Testis (tissue), 3 donors: ENCODE data around the gene NRXN3. TPM values are rescaled to one million over a fixed set of nuclear protein-coding genes. Genes with fewer than 3 reads are reported as not detected.
A peak's percentile ranks its signal among the peaks of the same experiment; 100 is the strongest.

Source experiments
- DNase-seq: peaks from one replicate; pipeline ENCODE4 v3.0.0-alpha.2; 2019
- H3K27ac ChIP-seq, 2 donors: fragments of 200-600 bp; sonication (generic); one replicate each; pipeline ENCODE4 v1.5.1; 2019
- H3K27me3 ChIP-seq: fragments of 200-600 bp; sonication (generic); one replicate; pipeline ENCODE4 v1.5.1; 2019
- H3K36me3 ChIP-seq: fragments of 200-600 bp; sonication (generic); one replicate; pipeline ENCODE4 v1.5.1; 2017; ENCODE audit warnings: low read depth; ENCODE audit errors: missing control alignments
- H3K4me1 ChIP-seq: fragments of 200-600 bp; sonication (generic); one replicate; pipeline ENCODE4 v1.5.1; 2019
- H3K4me3 ChIP-seq, 2 donors: fragments of 200-600 bp; sonication (generic); one replicate each; pipeline ENCODE4 v1.5.1; 2017 to 2019
- H3K9me3 ChIP-seq: fragments of 200-600 bp; sonication (generic); one replicate; pipeline ENCODE4 v1.5.1; 2017
- POLR2A ChIP-seq: fragments of 450-650 bp; IDR thresholded peaks from one replicate; pipeline ENCODE4 v1.6.1; 2017; ENCODE audit warnings: antibody characterized with exemption, mild to moderate bottlenecking, moderate library complexity
- WGBS, 2 donors: methylation state at CpG; one replicate each; pipeline ENCODE4 v1.1.5; 2018; 5-methylcytosine and 5-hydroxymethylcytosine counted together
- intact Hi-C: fragments of 100-400 bp; cut with DNase I; formaldehyde crosslinking; loops from one replicate; pipeline ENCODE4 v1.15.1; 2023; ENCODE audit warnings: low total_unique reads
- polyA plus RNA-seq: library from polyadenylated mRNA; stranded (reverse); fragments of 350-450 nt; fragmentation: Illumina TruSeq; extraction: RNeasy Lipid Tissue Mini Kit (QIAGEN cat#74804); gene quantifications from one replicate; pipeline ENCODE4 v1.2.3, GENCODE V29; 2014; ENCODE audit warnings: low read depth, low replicate concordance; ENCODE audit not compliant: insufficient read depth
- total RNA-seq, 2 donors: library from RNA; depleted of rRNA; stranded (reverse); fragments of >200 nt; gene quantifications; one replicate each; pipeline ENCODE4 v1.2.3, GENCODE V29; 2016
- TF ChIP-seq, protein P1 (sequence below), 3 experiments: fragments of 450-650 bp in 2 of 3; fragments of 200-600 bp in 1 of 3; sonication (generic) in 1 of 3; IDR thresholded peaks; one replicate each; pipeline ENCODE4 v1.5.1; 2016 to 2019; ENCODE audit warnings: antibody characterized with exemption in 3 of 3, mild to moderate bottlenecking in 2 of 3, moderate library complexity in 1 of 3

The NRXN3 gene
- total and polyA plus RNA-seq, 3 donors from 2014 or later: 3.5 to 8.0 (median 3.9) TPM

- no peaks in the 10 kb centered on the region for H3K9me3 ChIP-seq
- intact Hi-C loops: no loop called here
- no peaks in the 10 kb centered on the region for H3K27me3 ChIP-seq
- no peak for DNase-seq
- no peaks in the 10 kb centered on the region for H3K36me3 ChIP-seq
- no peaks in the 10 kb centered on the region for H3K4me1 ChIP-seq
- TF ChIP-seq, protein P1, sequence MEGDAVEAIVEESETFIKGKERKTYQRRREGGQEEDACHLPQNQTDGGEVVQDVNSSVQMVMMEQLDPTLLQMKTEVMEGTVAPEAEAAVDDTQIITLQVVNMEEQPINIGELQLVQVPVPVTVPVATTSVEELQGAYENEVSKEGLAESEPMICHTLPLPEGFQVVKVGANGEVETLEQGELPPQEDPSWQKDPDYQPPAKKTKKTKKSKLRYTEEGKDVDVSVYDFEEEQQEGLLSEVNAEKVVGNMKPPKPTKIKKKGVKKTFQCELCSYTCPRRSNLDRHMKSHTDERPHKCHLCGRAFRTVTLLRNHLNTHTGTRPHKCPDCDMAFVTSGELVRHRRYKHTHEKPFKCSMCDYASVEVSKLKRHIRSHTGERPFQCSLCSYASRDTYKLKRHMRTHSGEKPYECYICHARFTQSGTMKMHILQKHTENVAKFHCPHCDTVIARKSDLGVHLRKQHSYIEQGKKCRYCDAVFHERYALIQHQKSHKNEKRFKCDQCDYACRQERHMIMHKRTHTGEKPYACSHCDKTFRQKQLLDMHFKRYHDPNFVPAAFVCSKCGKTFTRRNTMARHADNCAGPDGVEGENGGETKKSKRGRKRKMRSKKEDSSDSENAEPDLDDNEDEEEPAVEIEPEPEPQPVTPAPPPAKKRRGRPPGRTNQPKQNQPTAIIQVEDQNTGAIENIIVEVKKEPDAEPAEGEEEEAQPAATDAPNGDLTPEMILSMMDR (IDR thresholded peaks at IDR 0.05): no peak
- TF ChIP-seq POLR2A: no peak
- 86 to 97% methylated on average over 2 of the region's 2 CpGs for WGBS, 2 donors
- H3K4me3 ChIP-seq: no peak overlapping the region
- no peak overlapping the region for H3K27ac ChIP-seq
Measured at GRCh38 chr14:78992867-78993266, 822.7 kb downstream of the NRXN3 start.

DNA sequence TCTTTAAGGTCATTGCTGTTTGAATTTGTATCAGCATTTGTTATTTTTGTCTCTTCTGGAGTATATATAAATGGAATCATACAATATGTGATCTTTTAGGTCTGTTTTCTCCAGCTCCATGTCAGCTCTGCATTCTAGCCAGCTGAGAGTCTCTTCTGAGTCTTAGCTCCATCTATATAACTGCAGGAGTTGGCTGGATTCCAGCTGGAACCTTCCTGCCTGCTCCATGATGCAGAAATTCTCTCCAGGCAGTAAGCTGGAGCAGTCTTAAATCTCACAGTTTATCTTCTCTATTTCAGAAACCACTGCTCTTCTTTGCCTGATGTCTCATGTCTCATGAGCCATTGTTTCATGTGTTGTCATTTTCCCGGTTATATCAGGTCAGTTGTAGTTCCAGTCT is 827.6 kb downstream of the NRXN3 start:
- WGBS, 2 donors: 53 to 76% methylated on average over 1 of the region's 1 CpG
- Histone ChIP-seq H3K9me3 (no peaks in the 10 kb centered on the region), H3K4me3 (no peak overlapping the region), H3K27me3 (no peaks in the 10 kb centered on the region), H3K4me1 (no peaks in the 10 kb centered on the region), H3K27ac (no peak overlapping the region), H3K36me3 (no peaks in the 10 kb centered on the region)
- peak; percentile 32 for DNase-seq
- TF ChIP-seq, protein P1 (IDR thresholded peaks at IDR 0.05): no peak
- TF ChIP-seq POLR2A: no peak
- intact Hi-C loops: no loop called here

- intact Hi-C loops: no loop called here
- H3K4me1 ChIP-seq: no peaks in the 10 kb centered on the region
- H3K9me3 ChIP-seq: no peaks in the 10 kb centered on the region
- no peaks in the 10 kb centered on the region for H3K36me3 ChIP-seq
- H3K27ac ChIP-seq: no peak overlapping the region
- 78 to 89% methylated on average over 2 of the region's 2 CpGs for WGBS, 2 donors
- H3K4me3 ChIP-seq: no peak overlapping the region
- DNase-seq: no peak
- no peaks in the 10 kb centered on the region for H3K27me3 ChIP-seq
- no peak for TF ChIP-seq POLR2A
- TF ChIP-seq, protein P1 (IDR thresholded peaks at IDR 0.05): no peak
Measured at GRCh38 chr14:79009286-79009685, 839.1 kb downstream of the NRXN3 start.

DNA sequence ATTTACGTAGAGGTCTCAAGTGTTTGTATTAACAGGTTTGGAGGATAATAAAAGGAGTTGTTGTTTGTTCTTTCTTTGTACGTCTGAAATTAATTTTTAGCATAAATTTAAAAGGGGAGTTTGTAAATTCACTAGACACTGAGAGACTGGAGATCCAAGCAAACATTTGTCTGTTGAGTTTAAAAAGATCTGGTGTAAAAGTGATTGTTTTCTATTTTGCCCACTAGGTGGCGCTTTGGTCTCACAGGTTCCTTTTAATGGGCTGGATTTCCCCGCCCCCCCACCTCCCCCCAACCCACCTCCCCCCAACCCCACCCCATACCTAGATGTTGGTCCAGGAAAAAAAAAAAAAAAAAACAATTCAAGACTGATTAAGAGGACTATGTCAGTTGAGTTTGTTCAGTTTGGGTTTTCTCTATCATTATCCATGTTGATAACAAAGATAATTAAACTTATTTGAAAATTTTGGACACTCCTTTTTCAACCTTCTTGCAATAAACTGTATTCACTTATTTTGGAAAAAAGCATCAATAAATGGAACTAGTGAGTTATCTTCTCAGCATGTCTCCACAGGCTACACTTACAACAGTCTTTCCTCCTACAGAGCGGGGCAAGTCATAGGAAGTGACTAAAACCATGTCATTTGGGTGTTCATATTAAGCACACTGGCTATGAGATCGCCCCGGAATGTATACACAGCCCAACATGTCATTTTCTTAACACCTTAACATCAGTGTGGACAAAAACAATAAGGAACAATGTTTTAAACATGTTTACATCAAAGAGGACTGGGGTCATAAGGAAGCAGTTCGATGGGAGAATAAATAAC is 841.1 kb downstream of the NRXN3 start:
- no peak for TF ChIP-seq POLR2A
- TF ChIP-seq, protein P1 (IDR thresholded peaks at IDR 0.05): peak in 2 of 3 experiments; percentile 21 to 77
- intact Hi-C loops: no loop called here
- no peak overlapping the region for H3K27ac ChIP-seq
- no peak overlapping the region for H3K4me3 ChIP-seq
- H3K27me3 ChIP-seq: no peaks in the 10 kb centered on the region
- 48 to 58% methylated on average over 8 of the region's 8 CpGs for WGBS, 2 donors
- H3K36me3 ChIP-seq: no peaks in the 10 kb centered on the region
- H3K9me3 ChIP-seq: no peaks in the 10 kb centered on the region
- no peaks in the 10 kb centered on the region for H3K4me1 ChIP-seq
- DNase-seq: peak; percentile 44

DNA sequence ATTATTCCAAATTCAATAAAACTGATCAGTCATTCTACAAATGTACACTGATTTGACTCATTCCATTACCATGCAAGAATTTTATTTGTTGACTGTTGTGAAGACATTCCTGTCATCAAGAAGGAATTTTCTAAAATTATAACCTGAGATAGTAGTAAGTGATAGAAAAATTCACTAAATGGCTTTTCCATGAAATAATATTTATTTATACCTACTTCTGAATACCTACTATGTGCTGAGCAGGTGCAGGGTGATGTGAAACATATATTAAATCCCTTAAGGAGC is 841.7 kb downstream of the NRXN3 start:
- no peaks in the 10 kb centered on the region for H3K9me3 ChIP-seq
- DNase-seq: no peak
- no peak overlapping the region for H3K27ac ChIP-seq
- no peak for TF ChIP-seq POLR2A
- TF ChIP-seq, protein P1 (IDR thresholded peaks at IDR 0.05): no peak
- no peaks in the 10 kb centered on the region for H3K27me3 ChIP-seq
- no peak overlapping the region for H3K4me3 ChIP-seq
- no peaks in the 10 kb centered on the region for H3K36me3 ChIP-seq
- H3K4me1 ChIP-seq: no peaks in the 10 kb centered on the region
- intact Hi-C loops: no loop called here
